Measurements from ENCODE around the gene FSTL4. TPM values are rescaled to one million over a fixed set of nuclear protein-coding genes. Genes with fewer than 3 reads are reported as not detected.

The FSTL4 gene
- 0.05 TPM for polyA plus RNA-seq (2013)

GRCh38 chr5:133612249-133612860 lies at the start of gene FSTL4:
Gene FSTL4 (minus strand): TSS chr5:133612541.
- Histone ChIP-seq H3K9me3 (ENCODE audit: control extremely low read depth in 1 of 5, control insufficient read depth in 4 of 5, insufficient read depth in 2 of 5, low read depth in 1 of 5, low read length in 4 of 5) (peaks cover 0 to 2% (median 0%) of the 10 kb centered on the region in 5 experiments), H3K4me1 (ENCODE audit: control extremely low read depth in 1 of 4, control insufficient read depth in 4 of 4, insufficient read depth in 4 of 4, low read length in 3 of 4) (peaks cover 0 to 22% (median 13%) of the 10 kb centered on the region in 4 experiments), H3K36me3 (ENCODE audit: control insufficient read depth in 4 of 4, insufficient read depth in 4 of 4, low read length in 3 of 4) (no peaks in the 10 kb centered on the region), H3K4me3 (ENCODE audit: control insufficient read depth in 1 of 7, extremely low read depth in 1 of 7, insufficient read depth in 4 of 7, low read depth in 2 of 7, low read length in 6 of 7) (peak within 1 kb of the TSS in 6 of 7 experiments; percentile 5 to 64 (median 38)), H3K27ac (ENCODE audit: insufficient read depth in 1 of 2, low read depth in 1 of 2, low read length in 2 of 2, poor library complexity in 1 of 2, severe bottlenecking in 2 of 2) (no peak within 1 kb of the TSS), H3K27me3 (replicated peaks in 2 of 5; ENCODE audit: control insufficient read depth in 4 of 5, insufficient read depth in 5 of 5, low read length in 4 of 5) (peaks cover 22 to 76% (median 43%) of the 10 kb centered on the region in 5 experiments)
- DNase-seq: peak; percentile 17 to 53 (median 39)
- ChIA-PET CTCF (interaction anchor here (1.0 kb wide), 1 partner anchor 191 kb away, joined by 3 read pairs; no protein-coding TSS in a partner anchor), POLR2A (no interaction called here)
- WGBS (ENCODE audit: insufficient coverage): under 1% methylated on average over 60 of the region's 74 CpGs

GRCh38 chr5:133661389-133661788 lies 49.0 kb upstream of the FSTL4 start:
- Histone ChIP-seq H3K27me3 (replicated peaks in 2 of 5; ENCODE audit: control insufficient read depth in 4 of 5, insufficient read depth in 5 of 5, low read length in 4 of 5) (peaks cover 0 to 2% (median 0%) of the 10 kb centered on the region in 5 experiments), H3K4me3 (ENCODE audit: control insufficient read depth in 1 of 7, extremely low read depth in 1 of 7, insufficient read depth in 4 of 7, low read depth in 2 of 7, low read length in 6 of 7) (no peak overlapping the region), H3K9me3 (ENCODE audit: control extremely low read depth in 1 of 5, control insufficient read depth in 4 of 5, insufficient read depth in 2 of 5, low read depth in 1 of 5, low read length in 4 of 5) (no peaks in the 10 kb centered on the region), H3K4me1 (ENCODE audit: control extremely low read depth in 1 of 4, control insufficient read depth in 4 of 4, insufficient read depth in 4 of 4, low read length in 3 of 4) (no peaks in the 10 kb centered on the region), H3K36me3 (ENCODE audit: control insufficient read depth in 4 of 4, insufficient read depth in 4 of 4, low read length in 3 of 4) (no peaks in the 10 kb centered on the region), H3K27ac (ENCODE audit: insufficient read depth in 1 of 2, low read depth in 1 of 2, low read length in 2 of 2, poor library complexity in 1 of 2, severe bottlenecking in 2 of 2) (no peak overlapping the region)
- CTCF ChIA-PET: no interaction called here
- POLR2A ChIA-PET: no interaction called here
- no peak for DNase-seq
- WGBS (ENCODE audit: insufficient coverage): no CpG with 5 or more reads among the region's 2 CpGs

GRCh38 chr5:133658327-133658726 lies 46.0 kb upstream of the FSTL4 start:
- Histone ChIP-seq H3K4me1 (ENCODE audit: control extremely low read depth in 1 of 4, control insufficient read depth in 4 of 4, insufficient read depth in 4 of 4, low read length in 3 of 4) (no peaks in the 10 kb centered on the region), H3K27ac (ENCODE audit: insufficient read depth in 1 of 2, low read depth in 1 of 2, low read length in 2 of 2, poor library complexity in 1 of 2, severe bottlenecking in 2 of 2) (no peak overlapping the region), H3K9me3 (ENCODE audit: control extremely low read depth in 1 of 5, control insufficient read depth in 4 of 5, insufficient read depth in 2 of 5, low read depth in 1 of 5, low read length in 4 of 5) (no peaks in the 10 kb centered on the region), H3K4me3 (ENCODE audit: control insufficient read depth in 1 of 7, extremely low read depth in 1 of 7, insufficient read depth in 4 of 7, low read depth in 2 of 7, low read length in 6 of 7) (no peak overlapping the region), H3K27me3 (replicated peaks in 2 of 5; ENCODE audit: control insufficient read depth in 4 of 5, insufficient read depth in 5 of 5, low read length in 4 of 5) (peaks cover 0 to 8% (median 0%) of the 10 kb centered on the region in 5 experiments), H3K36me3 (ENCODE audit: control insufficient read depth in 4 of 4, insufficient read depth in 4 of 4, low read length in 3 of 4) (no peaks in the 10 kb centered on the region)
- ChIA-PET CTCF (no interaction called here), POLR2A (no interaction called here)
- peak in 1 of 3 donors; percentile 8 for DNase-seq
- WGBS (ENCODE audit: insufficient coverage): no CpG with 5 or more reads among the region's 1 CpG

- Histone ChIP-seq H3K36me3 (ENCODE audit: control insufficient read depth in 4 of 4, insufficient read depth in 4 of 4, low read length in 3 of 4) (no peaks in the 10 kb centered on the region), H3K27me3 (replicated peaks in 2 of 5; ENCODE audit: control insufficient read depth in 4 of 5, insufficient read depth in 5 of 5, low read length in 4 of 5) (peaks cover 0 to 11% (median 0%) of the 10 kb centered on the region in 5 experiments), H3K4me1 (ENCODE audit: control extremely low read depth in 1 of 4, control insufficient read depth in 4 of 4, insufficient read depth in 4 of 4, low read length in 3 of 4) (no peaks in the 10 kb centered on the region), H3K27ac (ENCODE audit: insufficient read depth in 1 of 2, low read depth in 1 of 2, low read length in 2 of 2, poor library complexity in 1 of 2, severe bottlenecking in 2 of 2) (no peak overlapping the region), H3K9me3 (ENCODE audit: control extremely low read depth in 1 of 5, control insufficient read depth in 4 of 5, insufficient read depth in 2 of 5, low read depth in 1 of 5, low read length in 4 of 5) (no peaks in the 10 kb centered on the region), H3K4me3 (ENCODE audit: control insufficient read depth in 1 of 7, extremely low read depth in 1 of 7, insufficient read depth in 4 of 7, low read depth in 2 of 7, low read length in 6 of 7) (no peak overlapping the region)
- POLR2A ChIA-PET: no interaction called here
- no peak for DNase-seq
- CTCF ChIA-PET: no interaction called here
- 100% methylated on average over 1 of the region's 5 CpGs for WGBS (ENCODE audit: insufficient coverage)
Observed at GRCh38 chr5:133657036-133657435, 44.7 kb upstream of the FSTL4 start.

- WGBS (ENCODE audit: insufficient coverage): 100% methylated on average over 1 of the region's 1 CpG
- ChIA-PET CTCF (no interaction called here), POLR2A (no interaction called here)
- H3K9me3 ChIP-seq (ENCODE audit: control extremely low read depth in 1 of 5, control insufficient read depth in 4 of 5, insufficient read depth in 2 of 5, low read depth in 1 of 5, low read length in 4 of 5): no peaks in the 10 kb centered on the region
- no peaks in the 10 kb centered on the region for H3K4me1 ChIP-seq (ENCODE audit: control extremely low read depth in 1 of 4, control insufficient read depth in 4 of 4, insufficient read depth in 4 of 4, low read length in 3 of 4)
- DNase-seq: no peak
- peaks cover 0 to 11% (median 0%) of the 10 kb centered on the region in 5 experiments for H3K27me3 ChIP-seq (replicated peaks in 2 of 5; ENCODE audit: control insufficient read depth in 4 of 5, insufficient read depth in 5 of 5, low read length in 4 of 5)
- H3K4me3 ChIP-seq (ENCODE audit: control insufficient read depth in 1 of 7, extremely low read depth in 1 of 7, insufficient read depth in 4 of 7, low read depth in 2 of 7, low read length in 6 of 7): no peak overlapping the region
- H3K36me3 ChIP-seq (ENCODE audit: control insufficient read depth in 4 of 4, insufficient read depth in 4 of 4, low read length in 3 of 4): no peaks in the 10 kb centered on the region
- H3K27ac ChIP-seq (ENCODE audit: insufficient read depth in 1 of 2, low read depth in 1 of 2, low read length in 2 of 2, poor library complexity in 1 of 2, severe bottlenecking in 2 of 2): no peak overlapping the region
Observed at GRCh38 chr5:133655966-133656365, 43.6 kb upstream of the FSTL4 start.

GRCh38 chr5:133653760-133654049 lies 41.4 kb upstream of the FSTL4 start:
- Histone ChIP-seq H3K27ac (ENCODE audit: insufficient read depth in 1 of 2, low read depth in 1 of 2, low read length in 2 of 2, poor library complexity in 1 of 2, severe bottlenecking in 2 of 2) (no peak overlapping the region), H3K27me3 (replicated peaks in 2 of 5; ENCODE audit: control insufficient read depth in 4 of 5, insufficient read depth in 5 of 5, low read length in 4 of 5) (peaks cover 0 to 11% (median 3%) of the 10 kb centered on the region in 5 experiments), H3K36me3 (ENCODE audit: control insufficient read depth in 4 of 4, insufficient read depth in 4 of 4, low read length in 3 of 4) (no peaks in the 10 kb centered on the region), H3K9me3 (ENCODE audit: control extremely low read depth in 1 of 5, control insufficient read depth in 4 of 5, insufficient read depth in 2 of 5, low read depth in 1 of 5, low read length in 4 of 5) (peaks cover 0 to 3% (median 0%) of the 10 kb centered on the region in 5 experiments), H3K4me3 (ENCODE audit: control insufficient read depth in 1 of 7, extremely low read depth in 1 of 7, insufficient read depth in 4 of 7, low read depth in 2 of 7, low read length in 6 of 7) (no peak overlapping the region), H3K4me1 (ENCODE audit: control extremely low read depth in 1 of 4, control insufficient read depth in 4 of 4, insufficient read depth in 4 of 4, low read length in 3 of 4) (no peaks in the 10 kb centered on the region)
- DNase-seq: no peak
- CTCF ChIA-PET: no interaction called here
- 84% methylated on average over 4 of the region's 4 CpGs for WGBS (ENCODE audit: insufficient coverage)
- POLR2A ChIA-PET: no interaction called here

- ChIA-PET POLR2A (no interaction called here), CTCF (no interaction called here)
- peaks cover 0 to 11% (median 3%) of the 10 kb centered on the region in 5 experiments for H3K27me3 ChIP-seq (replicated peaks in 2 of 5; ENCODE audit: control insufficient read depth in 4 of 5, insufficient read depth in 5 of 5, low read length in 4 of 5)
- WGBS (ENCODE audit: insufficient coverage): 70% methylated on average over 8 of the region's 9 CpGs
- no peaks in the 10 kb centered on the region for H3K36me3 ChIP-seq (ENCODE audit: control insufficient read depth in 4 of 4, insufficient read depth in 4 of 4, low read length in 3 of 4)
- no peak for DNase-seq
- peaks cover 0 to 3% (median 0%) of the 10 kb centered on the region in 5 experiments for H3K9me3 ChIP-seq (ENCODE audit: control extremely low read depth in 1 of 5, control insufficient read depth in 4 of 5, insufficient read depth in 2 of 5, low read depth in 1 of 5, low read length in 4 of 5)
- H3K27ac ChIP-seq (ENCODE audit: insufficient read depth in 1 of 2, low read depth in 1 of 2, low read length in 2 of 2, poor library complexity in 1 of 2, severe bottlenecking in 2 of 2): no peak overlapping the region
- H3K4me3 ChIP-seq (ENCODE audit: control insufficient read depth in 1 of 7, extremely low read depth in 1 of 7, insufficient read depth in 4 of 7, low read depth in 2 of 7, low read length in 6 of 7): no peak overlapping the region
- no peaks in the 10 kb centered on the region for H3K4me1 ChIP-seq (ENCODE audit: control extremely low read depth in 1 of 4, control insufficient read depth in 4 of 4, insufficient read depth in 4 of 4, low read length in 3 of 4)
Observed at GRCh38 chr5:133652951-133653759, 40.8 kb upstream of the FSTL4 start.

Data from common myeloid progenitor, CD34-positive (primary cell).